SK-N-MC (cell line): ENCODE measurements around the gene SYNPO.

Experiments used
- DNase-seq: peaks from one replicate; pipeline ENCODE4 v3.0.0-alpha.2; 2011; ENCODE audit warnings: low read depth, low spot score
- H3K27ac ChIP-seq: fragments of 200-600 bp; sonication (generic); 2 replicates; pipeline ENCODE4 v1.5.1; 2016; ENCODE audit warnings: mixed run types
- H3K36me3 ChIP-seq: fragments of 200-600 bp; sonication (generic); 2 replicates; pipeline ENCODE4 v1.6.1; 2017; ENCODE audit warnings: antibody characterized with exemption, low read length, mixed read lengths; ENCODE audit not compliant: insufficient read depth
- H3K4me3 ChIP-seq: fragments of 200-600 bp; sonication (generic); 2 replicates; pipeline ENCODE4 v1.5.1; 2016
- H3K9ac ChIP-seq: fragments of 200-600 bp; sonication (generic); 2 replicates; pipeline ENCODE4 v1.8.0; 2017; ENCODE audit warnings: mixed run types, mixed read lengths; ENCODE audit not compliant: insufficient read length
- H3K9me3 ChIP-seq: fragments of 200-600 bp; sonication (generic); 2 replicates; pipeline ENCODE4 v1.6.1; 2017; ENCODE audit warnings: low read depth, mild to moderate bottlenecking, antibody characterized with exemption, low read length, moderate library complexity, mixed read lengths
- EZH2 ChIP-seq: fragments of 200-600 bp; sonication (generic); IDR thresholded peaks from one replicate; pipeline ENCODE4 v1.6.1; 2017; ENCODE audit warnings: antibody characterized with exemption
- FOXP2 ChIP-seq: optimal IDR thresholded peaks from 2 replicates; pipeline ENCODE3; 2011; ENCODE audit warnings: mild to moderate bottlenecking, moderate library complexity; ENCODE audit not compliant: insufficient read depth; ENCODE audit errors: extremely low read length, control extremely low read depth
- POLR2AphosphoS5 ChIP-seq: IDR thresholded peaks from 2 replicates; pipeline ENCODE4 v1.6.1; 2012; ENCODE audit warnings: mild to moderate bottlenecking, low read depth, low read length, borderline replicate concordance

Gene SYNPO

GRCh38 chr5:150598821-150599273 lies 41.6 kb upstream of the SYNPO start:
- Histone ChIP-seq H3K9me3 (no peaks in the 10 kb centered on the region), H3K9ac (no peak overlapping the region), H3K27ac (peak overlapping the region; percentile 91), H3K4me3 (no peak overlapping the region), H3K36me3 (no peaks in the 10 kb centered on the region)
- no peak for TF ChIP-seq EZH2
- no peak for TF ChIP-seq FOXP2
- no peak for TF ChIP-seq POLR2AphosphoS5
- DNase-seq, result no peak

DNA sequence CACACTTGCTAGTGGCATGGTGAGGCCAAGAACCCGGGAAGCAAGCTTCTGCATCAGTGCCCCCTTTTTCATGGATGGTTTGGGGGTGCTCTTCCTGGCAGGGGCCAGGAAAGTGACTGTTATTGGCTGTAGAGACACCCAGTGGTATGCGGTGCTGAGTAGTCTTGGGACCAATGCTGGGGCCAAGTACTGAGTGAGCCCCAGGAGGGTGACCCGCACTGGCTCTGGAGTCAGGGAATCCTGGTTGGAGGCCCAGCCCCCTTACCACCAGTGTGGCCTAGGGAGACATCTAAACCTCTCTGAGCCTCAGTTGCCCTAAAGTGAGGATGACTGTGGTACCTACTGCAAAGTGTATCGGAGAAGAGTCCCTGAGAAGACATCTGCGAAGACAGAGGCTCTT lies 41.2 kb upstream of the SYNPO start:
- H3K4me3 ChIP-seq, result no peak overlapping the region
- TF ChIP-seq POLR2AphosphoS5 (no peak), EZH2 (no peak), FOXP2 (no peak)
- no peak overlapping the region for H3K9ac ChIP-seq
- H3K36me3 ChIP-seq, result no peaks in the 10 kb centered on the region
- no peaks in the 10 kb centered on the region for H3K9me3 ChIP-seq
- H3K27ac ChIP-seq, result peak overlapping the region; percentile 91
- no peak for DNase-seq

DNA sequence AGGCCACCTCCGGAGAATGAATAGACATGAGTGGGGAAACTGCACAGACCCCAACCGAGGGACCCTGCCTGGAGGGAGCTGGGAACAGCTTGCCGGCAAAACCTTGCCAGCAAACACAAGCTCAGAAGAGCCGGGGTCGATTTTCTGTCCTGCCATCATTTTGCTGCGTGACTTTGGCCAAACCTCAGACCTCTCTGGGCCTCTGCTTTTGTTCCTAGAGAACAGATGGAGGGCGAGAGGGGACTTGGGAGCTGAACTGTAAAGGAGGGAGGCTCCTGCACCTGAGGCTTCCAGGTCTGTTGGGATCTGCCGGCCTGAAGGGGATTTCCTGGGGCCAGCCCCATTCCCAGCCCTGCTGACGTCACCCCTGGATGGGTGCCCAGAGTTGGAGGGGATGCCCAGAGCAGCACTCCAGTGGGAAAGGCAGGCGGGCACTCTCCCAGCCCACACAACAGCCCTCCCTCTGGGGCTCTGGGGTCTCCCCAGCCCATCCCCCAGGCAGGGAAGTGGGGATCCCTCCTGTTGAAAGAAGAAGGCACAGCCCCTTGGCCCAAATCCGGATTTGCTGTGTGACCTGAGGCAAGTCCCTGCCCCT lies 40.4 kb upstream of the SYNPO start:
- TF ChIP-seq EZH2 (no peak), FOXP2 (no peak), POLR2AphosphoS5 (peak; percentile 32)
- Histone ChIP-seq H3K9me3 (no peaks in the 10 kb centered on the region), H3K4me3 (peak overlapping the region; percentile 76), H3K36me3 (no peaks in the 10 kb centered on the region), H3K27ac (peak overlapping the region; percentile 91), H3K9ac (peak overlapping the region; percentile 77)
- no peak for DNase-seq

GRCh38 chr5:150600616-150601490 lies 39.6 kb upstream of the SYNPO start:
- no peak for TF ChIP-seq FOXP2
- TF ChIP-seq EZH2, result no peak
- peak; percentile 64 for TF ChIP-seq POLR2AphosphoS5
- DNase-seq, result no peak
- H3K36me3 ChIP-seq, result no peaks in the 10 kb centered on the region
- H3K4me3 ChIP-seq, result peak overlapping the region; percentile 76
- H3K9me3 ChIP-seq, result no peaks in the 10 kb centered on the region
- peak overlapping the region; percentile 77 for H3K9ac ChIP-seq
- peak overlapping the region; percentile 91 for H3K27ac ChIP-seq

GRCh38 chr5:150601491-150602345 lies 38.7 kb upstream of the SYNPO start:
- H3K9ac ChIP-seq, result peak overlapping the region; percentile 54
- H3K36me3 ChIP-seq, result no peaks in the 10 kb centered on the region
- DNase-seq, result no peak
- TF ChIP-seq POLR2AphosphoS5 (no peak), FOXP2 (no peak), EZH2 (no peak)
- H3K9me3 ChIP-seq, result no peaks in the 10 kb centered on the region
- peak overlapping the region; percentile 76 for H3K4me3 ChIP-seq
- H3K27ac ChIP-seq, result peak overlapping the region; percentile 91

DNA sequence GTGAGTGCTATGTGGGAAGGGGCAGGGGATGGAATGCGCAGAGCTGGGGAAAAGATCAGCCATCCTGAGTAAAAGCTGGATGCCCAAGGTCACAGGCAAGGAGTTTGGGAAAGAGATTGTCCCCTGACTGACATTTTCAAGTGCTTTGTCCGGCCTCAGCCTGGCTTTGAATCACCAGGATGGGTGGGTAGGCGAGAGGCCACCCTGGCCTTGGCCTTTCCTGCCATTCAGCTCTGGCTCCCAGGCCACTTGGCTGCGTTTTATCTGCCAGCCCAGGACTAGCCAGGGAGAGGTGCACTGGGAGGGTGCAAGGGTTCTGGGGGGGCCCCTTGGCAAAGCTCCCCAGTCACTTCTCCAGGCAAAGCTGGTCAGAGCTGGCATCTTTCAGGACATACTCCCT lies 37.4 kb upstream of the SYNPO start:
- Histone ChIP-seq H3K9me3 (no peaks in the 10 kb centered on the region), H3K36me3 (no peaks in the 10 kb centered on the region), H3K4me3 (no peak overlapping the region), H3K27ac (no peak overlapping the region), H3K9ac (no peak overlapping the region)
- TF ChIP-seq FOXP2 (no peak), EZH2 (no peak), POLR2AphosphoS5 (no peak)
- DNase-seq, result no peak

DNA sequence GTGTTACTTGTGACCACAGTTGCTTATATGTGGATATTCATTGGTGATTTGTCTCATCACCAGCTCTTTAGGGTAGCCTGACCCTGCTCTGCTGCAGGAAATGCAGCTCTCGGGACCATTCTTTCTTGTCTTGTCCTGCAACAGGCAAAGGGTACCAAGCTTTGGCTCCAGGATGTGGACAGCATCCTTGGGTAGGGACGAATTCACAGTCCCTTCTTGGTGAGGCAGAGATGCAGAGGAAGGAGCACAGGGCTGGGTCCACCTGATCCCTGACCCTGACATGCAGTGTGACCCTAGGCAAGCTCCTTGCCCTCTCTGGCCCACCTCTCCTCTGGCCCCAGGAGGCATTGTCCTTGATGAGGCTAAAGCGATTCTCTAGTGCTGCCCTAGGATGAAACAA lies 37.0 kb upstream of the SYNPO start:
- no peak for DNase-seq
- Histone ChIP-seq H3K27ac (no peak overlapping the region), H3K9me3 (no peaks in the 10 kb centered on the region), H3K9ac (no peak overlapping the region), H3K4me3 (no peak overlapping the region), H3K36me3 (no peaks in the 10 kb centered on the region)
- TF ChIP-seq POLR2AphosphoS5, result no peak
- no peak for TF ChIP-seq EZH2
- no peak for TF ChIP-seq FOXP2

GRCh38 chr5:150604010-150604409 lies 36.5 kb upstream of the SYNPO start:
- TF ChIP-seq EZH2 (no peak), FOXP2 (no peak), POLR2AphosphoS5 (no peak)
- peak overlapping the region; percentile 12; the same call in 1 of the 2 replicates for H3K27ac ChIP-seq
- H3K9me3 ChIP-seq, result no peaks in the 10 kb centered on the region

More at GRCh38 chr5:150604010-150604409, 36.5 kb upstream of the SYNPO start:
- Histone ChIP-seq H3K36me3 (no peaks in the 10 kb centered on the region), H3K4me3 (no peak overlapping the region), H3K9ac (no peak overlapping the region)
- DNase-seq, result no peak
